ENCODE data around the gene CAMK2G.
"Not testable (repeated sequence)": the region's sequence is repeated elsewhere in the genome, so short reads cannot be mapped to it uniquely, and the experiment has no call there.

GRCh38 chr10:73919481-73919880 lies 45.1 kb upstream of the CAMK2G start:
- not testable (repeated sequence) for TF ChIP-seq MAX (IDR thresholded peaks at IDR 0.05); TCF12 (IDR thresholded peaks at IDR 0.05; ENCODE audit: low read depth); EP300 (IDR thresholded peaks at IDR 0.05; ENCODE audit: borderline replicate concordance); YY1 (IDR thresholded peaks at IDR 0.05; ENCODE audit: low read depth)
